HepG2 (cell line): ENCODE results near the gene ITCH. TPM values are rescaled to one million over a fixed set of nuclear protein-coding genes. Genes with fewer than 3 reads are reported as not detected.
"Not testable (repeated sequence)": the region's sequence is repeated elsewhere in the genome, so short reads cannot be mapped to it uniquely, and the experiment has no call there.

Experiments used
- ATAC-seq: fragments of 200-7000 bp; cut with Tn5 transposase; 3 replicates; pipeline ENCODE4 v1.9.1; 2020; ENCODE audit warnings: mild to moderate bottlenecking, moderate library complexity
- BruUV-seq: library from RNA; stranded (reverse); fragments of 400-500 nt; replicated peaks from 2 replicates; lab custom pipeline; 2021; lab: Mats Ljungman, UMichigan
- CTCF ChIA-PET: fragments of 300-600 bp; formaldehyde crosslinking; extraction: SDS; loops from one replicate; lab custom pipeline; 2021; ENCODE audit warnings: low total read pairs, inconsistent platforms, low intra/inter-chr PET ratio; lab: Yijun Ruan, JAX
- POLR2A ChIA-PET: fragments of 350-600 bp; sonication (Branson Sonifier 250); formaldehyde crosslinking; loops from one replicate; lab custom pipeline; 2020; ENCODE audit warnings: antibody characterized with exemption, inconsistent platforms; lab: Yijun Ruan, JAX
- DNase-seq: peaks from one replicate; pipeline ENCODE4 v3.0.0-alpha.2; 2015; ENCODE audit warnings: low spot score
- FAIRE-seq: peaks from 3 replicates; lab custom pipeline; 2011; peaks lifted over from hg19 to GRCh38; lab: Jason Lieb, UNC
- H2AFZ ChIP-seq: one replicate; pipeline ENCODE4 v1.6.1; 2011; ENCODE audit warnings: low read length, inconsistent platforms
- H3K27ac ChIP-seq: fragments of 300-600 bp; 3 replicates; pipeline ENCODE4 v1.8.0; 2011; ENCODE audit warnings: mixed run types, mild to moderate bottlenecking, mixed read lengths, low read length, inconsistent platforms; ENCODE audit not compliant: insufficient read depth; ENCODE audit errors: extremely low read length
- H3K27me3 ChIP-seq, 2 experiments: fragments of 200-600 bp in 1 of 2; 2 replicates in 1 of 2; 3 replicates in 1 of 2; pipeline versions ENCODE4 v1.6.0 to v1.8.0; 2011; ENCODE audit warnings: low read length in 2 of 2, mild to moderate bottlenecking in 2 of 2, moderate library complexity in 2 of 2, inconsistent platforms in 1 of 2; ENCODE audit not compliant: insufficient read depth in 2 of 2, control insufficient read depth in 1 of 2
- H3K36me3 ChIP-seq, 2 experiments: fragments of 200-600 bp in 1 of 2; replicated peaks in 1 of 2; 2 replicates in 1 of 2; 3 replicates in 1 of 2; pipeline versions ENCODE4 v1.5.1 to v1.8.0; 2011; ENCODE audit warnings: low read length in 2 of 2, inconsistent platforms in 1 of 2; ENCODE audit not compliant: insufficient read depth in 2 of 2, control insufficient read depth in 1 of 2
- H3K4me1 ChIP-seq: 2 replicates; pipeline ENCODE4 v1.5.1; 2012; ENCODE audit warnings: low read length, inconsistent platforms; ENCODE audit not compliant: insufficient read depth
- H3K4me2 ChIP-seq: 2 replicates; pipeline ENCODE4 v1.6.0; 2011; ENCODE audit warnings: low read depth, low read length, inconsistent platforms
- H3K4me3 ChIP-seq, 3 experiments: fragments of 200-600 bp in 1 of 3; sonication (generic), shearing (Covaris generic) in 1 of 3; replicated peaks in 1 of 3; 2 replicates each; pipeline ENCODE4 v1.5.1; 2011 to 2016; ENCODE audit warnings: low read length in 3 of 3, inconsistent platforms in 2 of 3, low read depth in 2 of 3, mild to moderate bottlenecking in 2 of 3, control low read depth in 1 of 3, mixed read lengths in 1 of 3; ENCODE audit not compliant: insufficient read depth in 1 of 3
- H3K79me2 ChIP-seq: one replicate; pipeline ENCODE4 v1.6.1; 2011; ENCODE audit warnings: low read length, inconsistent platforms; ENCODE audit not compliant: insufficient read depth
- H3K9ac ChIP-seq: 2 replicates; pipeline ENCODE4 v1.6.0; 2011; ENCODE audit warnings: mild to moderate bottlenecking, low read depth, low read length, inconsistent platforms; ENCODE audit not compliant: insufficient read depth
- H3K9me3 ChIP-seq: 2 replicates; pipeline ENCODE4 v1.5.1; 2012; ENCODE audit warnings: mild to moderate bottlenecking, low read length
- H4K20me1 ChIP-seq: 2 replicates; pipeline ENCODE4 v1.6.0; 2011; ENCODE audit warnings: inconsistent platforms, mild to moderate bottlenecking, low read length, moderate library complexity; ENCODE audit not compliant: insufficient read depth
- CCDC6 ChIP-seq: sonication (generic); formaldehyde crosslinking; IDR thresholded peaks from 2 replicates; pipeline ENCODE4 v1.8.1; 2022; ENCODE audit warnings: mild to moderate bottlenecking, missing genetic modification reagents, moderate library complexity
- MAFG ChIP-seq: sonication (generic); formaldehyde crosslinking; IDR thresholded peaks from 2 replicates; pipeline ENCODE4 v1.5.1; 2020; ENCODE audit warnings: mild to moderate bottlenecking, missing genetic modification reagents
- NR2F6 ChIP-seq, 2 experiments: IDR thresholded peaks; 2 replicates each; pipeline ENCODE4 v1.6.1; 2016; ENCODE audit warnings: antibody characterized with exemption in 1 of 2, mild to moderate bottlenecking in 1 of 2
- RARA ChIP-seq: IDR thresholded peaks from 2 replicates; pipeline ENCODE4 v1.6.1; 2016; ENCODE audit warnings: missing genetic modification reagents, missing compliant biosample characterization
- ZFX ChIP-seq: sonication (generic); formaldehyde crosslinking; IDR thresholded peaks from 2 replicates; pipeline ENCODE4 v1.4.0; 2020; ENCODE audit warnings: mild to moderate bottlenecking, low read depth, missing genetic modification reagents, moderate library complexity
- ZNF225 ChIP-seq: sonication (generic); formaldehyde crosslinking; IDR thresholded peaks from 2 replicates; pipeline ENCODE4 v1.4.0; 2020; ENCODE audit warnings: mild to moderate bottlenecking, missing genetic modification reagents
- ZNF44 ChIP-seq: sonication (generic); formaldehyde crosslinking; IDR thresholded peaks from 2 replicates; pipeline ENCODE4 v1.5.1; 2020; ENCODE audit warnings: mild to moderate bottlenecking, missing genetic modification reagents
- ZNF543 ChIP-seq: sonication (generic); formaldehyde crosslinking; IDR thresholded peaks from 2 replicates; pipeline ENCODE4 v1.4.0; 2020; ENCODE audit warnings: mild to moderate bottlenecking, missing genetic modification reagents
- ZNF558 ChIP-seq: sonication (generic); formaldehyde crosslinking; IDR thresholded peaks from 2 replicates; pipeline ENCODE4 v1.9.0; 2022; ENCODE audit warnings: mild to moderate bottlenecking, missing genetic modification reagents, borderline replicate concordance
- WGBS: methylation state at CpG from one replicate; pipeline ENCODE4 v1.1.6; 2017; ENCODE audit warnings: low lambda C conversion rate; 5-methylcytosine and 5-hydroxymethylcytosine counted together
- in situ Hi-C: cut with HindIII; loops from 2 replicates; pipeline ENCODE4 v1.10.0; 2017; ENCODE audit warnings: low pct_unique_long_range_greater_than_20kb; ENCODE audit not compliant: extremely low pct_ligation_motif_present
- intact Hi-C: fragments of 100-400 bp; cut with micrococcal nuclease; formaldehyde crosslinking; loops from one replicate; pipeline ENCODE4 v1.10.0; 2022; ENCODE audit not compliant: unreplicated experiment
- polyA plus RNA-seq, 8 experiments: library from polyadenylated mRNA; depleted of rRNA in 3 of 8; stranded (reverse) in 7 of 8; unstranded in 1 of 8; fragments of >200 nt; fragmentation: Illumina TruSeq in 4 of 8; extraction: Trizol in 4 of 8; gene quantifications; 2 replicates each; pipeline versions ENCODE4 v1.2.1 to v1.2.3, GENCODE V29; 2011 to 2016; ENCODE audit warnings: low read depth in 4 of 8, missing spikeins in 1 of 8, mixed read lengths in 1 of 8; ENCODE audit not compliant: insufficient read depth in 1 of 8
- total RNA-seq, 5 experiments: library from RNA; depleted of rRNA; stranded (reverse); fragments of >200 nt; fragmentation: Illumina TruSeq; extraction: Trizol; gene quantifications; 2 replicates each; pipeline ENCODE4 v1.2.3, GENCODE V29; 2016; ENCODE audit warnings: low read depth in 1 of 5
- TF ChIP-seq, protein P1 (sequence below): sonication (generic); IDR thresholded peaks from 2 replicates; pipeline ENCODE4 v1.6.1; 2016; ENCODE audit warnings: low read depth, borderline replicate concordance
- TF ChIP-seq, protein P2 (sequence below): sonication (generic); formaldehyde crosslinking; conservative IDR thresholded peaks from 2 replicates; pipeline ENCODE4 v1.8.0; 2022; ENCODE audit warnings: missing genetic modification reagents
- TF ChIP-seq, protein P3 (sequence below): IDR thresholded peaks from 2 replicates; pipeline ENCODE4 v1.6.1; 2018; ENCODE audit warnings: missing genetic modification reagents
- TF ChIP-seq, protein P4 (sequence below): sonication (generic); formaldehyde crosslinking; IDR thresholded peaks from 2 replicates; pipeline ENCODE4 v1.8.1; 2023; ENCODE audit warnings: mild to moderate bottlenecking, missing genetic modification reagents, borderline replicate concordance

The ITCH gene
- total and polyA plus RNA-seq, 2 of the 13 experiments (the other 11 are each of a cell fraction or from before 2014, with no cell fraction given) = 20.5 to 112 TPM

DNA sequence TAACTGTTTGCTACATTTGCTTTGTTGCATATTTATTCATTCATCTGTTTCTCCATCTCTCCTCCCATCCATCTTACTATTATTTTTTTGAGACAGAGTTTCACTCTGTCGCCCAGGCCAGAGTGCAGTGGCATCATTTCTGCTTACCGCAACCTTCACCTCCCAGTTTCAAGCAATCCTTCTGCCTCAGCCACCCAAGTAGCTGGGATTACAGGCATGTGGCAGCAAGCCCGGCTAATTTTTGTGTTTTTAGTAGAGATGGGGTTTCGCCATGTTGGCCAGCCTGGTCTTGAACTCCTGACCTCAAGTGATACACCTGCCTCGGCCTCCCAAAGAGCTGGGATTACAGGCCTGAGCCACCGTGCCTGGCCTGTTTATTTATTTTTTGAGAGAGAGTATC is 9.6 kb upstream of the ITCH start:
- intact Hi-C loops; H3K27ac ChIP-seq; H3K27me3 ChIP-seq; in situ Hi-C loops; H3K9ac ChIP-seq; H3K36me3 ChIP-seq; H3K4me3 ChIP-seq; DNase-seq; H4K20me1 ChIP-seq; H2AFZ ChIP-seq; BruUV-seq; ATAC-seq; FAIRE-seq; H3K9me3 ChIP-seq; H3K79me2 ChIP-seq; CTCF ChIA-PET; TF ChIP-seq NR2F6 (CRISPR knock-in tag; IDR thresholded peaks at IDR 0.05): not testable (repeated sequence)
- WGBS = 38% methylated on average over 6 of the region's 6 CpGs
- POLR2A ChIA-PET = interaction anchor here (0.8 to 1.1 kb wide), 3 partner anchors 9 to 41 kb away, joined by 3 to 12 read pairs (median 4); partner anchors contain the start of gene ITCH
- H3K4me1 ChIP-seq = peaks cover 48% of the 10 kb centered on the region
- TF ChIP-seq ZNF44 (0 out of 2 replicates have a peak, but pooled peaks have one; percentile 58), ZNF558 (CRISPR knock-in tag) (0 out of 2 replicates have a peak, but pooled peaks have one; percentile 27), NR2F6 (IDR thresholded peaks at IDR 0.05) (0 out of 2 replicates have a peak, but pooled peaks have one; percentile 6), ZNF543 (0 out of 2 replicates have a peak, but pooled peaks have one; percentile 41), ZFX (CRISPR knock-in tag) (0 out of 2 replicates have a peak, but pooled peaks have one; percentile 16)
- TF ChIP-seq, protein P1, sequence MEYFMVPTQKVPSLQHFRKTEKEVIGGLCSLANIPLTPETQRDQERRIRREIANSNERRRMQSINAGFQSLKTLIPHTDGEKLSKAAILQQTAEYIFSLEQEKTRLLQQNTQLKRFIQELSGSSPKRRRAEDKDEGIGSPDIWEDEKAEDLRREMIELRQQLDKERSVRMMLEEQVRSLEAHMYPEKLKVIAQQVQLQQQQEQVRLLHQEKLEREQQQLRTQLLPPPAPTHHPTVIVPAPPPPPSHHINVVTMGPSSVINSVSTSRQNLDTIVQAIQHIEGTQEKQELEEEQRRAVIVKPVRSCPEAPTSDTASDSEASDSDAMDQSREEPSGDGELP = 0 out of 2 replicates have a peak, but pooled peaks have one; percentile 4
- H3K4me2 ChIP-seq = peak overlapping the region; percentile 5; the same call in 1 of the 2 replicates

DNA sequence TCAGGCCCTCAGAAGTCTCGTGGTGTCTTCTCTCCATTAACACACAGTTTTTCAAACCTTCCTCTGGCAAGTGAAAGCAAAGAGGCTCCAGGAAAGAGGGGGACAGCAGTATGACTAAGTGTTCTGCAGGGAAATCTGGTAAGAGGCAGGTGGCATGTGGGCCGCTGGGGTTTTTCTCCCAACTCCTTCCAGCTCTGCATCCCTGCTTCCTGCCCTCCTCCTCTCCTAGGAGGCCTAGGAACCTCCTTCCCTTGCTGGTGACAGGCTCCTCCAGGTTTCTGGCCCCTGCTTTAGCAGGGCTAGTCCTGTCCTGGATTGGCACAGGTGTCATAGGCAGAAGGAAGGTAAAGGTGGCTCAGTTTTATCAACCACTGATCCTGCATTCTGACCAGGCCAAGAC is 7.6 kb upstream of the ITCH start:
- peak; percentile 42 for FAIRE-seq
- H3K27me3 ChIP-seq = peaks cover 0 to 1% of the 10 kb centered on the region in 2 experiments; a peak in 1 of 5 replicates
- H3K79me2 ChIP-seq = no peaks in the 10 kb centered on the region
- BruUV-seq = no TSS peak
- no peak overlapping the region; a peak in 1 of 6 replicates for H3K4me3 ChIP-seq
- intact Hi-C loops (no loop called here), in situ Hi-C loops (no loop called here)
- no peaks in the 10 kb centered on the region for H3K9me3 ChIP-seq
- ChIA-PET CTCF (no interaction called here), POLR2A (no interaction called here)
- 14% methylated on average over 2 of the region's 2 CpGs for WGBS
- H3K27ac ChIP-seq = no peak overlapping the region
- H3K4me1 ChIP-seq = peaks cover 30% of the 10 kb centered on the region
- H3K36me3 ChIP-seq = no peaks in the 10 kb centered on the region
- ATAC-seq = peak; percentile 52
- peak overlapping the region; percentile 33 for H3K4me2 ChIP-seq
- no peak for DNase-seq
- no peak overlapping the region for H3K9ac ChIP-seq
- no peaks in the 10 kb centered on the region for H4K20me1 ChIP-seq
- peak overlapping the region; percentile 47 for H2AFZ ChIP-seq
- TF ChIP-seq, protein P2, sequence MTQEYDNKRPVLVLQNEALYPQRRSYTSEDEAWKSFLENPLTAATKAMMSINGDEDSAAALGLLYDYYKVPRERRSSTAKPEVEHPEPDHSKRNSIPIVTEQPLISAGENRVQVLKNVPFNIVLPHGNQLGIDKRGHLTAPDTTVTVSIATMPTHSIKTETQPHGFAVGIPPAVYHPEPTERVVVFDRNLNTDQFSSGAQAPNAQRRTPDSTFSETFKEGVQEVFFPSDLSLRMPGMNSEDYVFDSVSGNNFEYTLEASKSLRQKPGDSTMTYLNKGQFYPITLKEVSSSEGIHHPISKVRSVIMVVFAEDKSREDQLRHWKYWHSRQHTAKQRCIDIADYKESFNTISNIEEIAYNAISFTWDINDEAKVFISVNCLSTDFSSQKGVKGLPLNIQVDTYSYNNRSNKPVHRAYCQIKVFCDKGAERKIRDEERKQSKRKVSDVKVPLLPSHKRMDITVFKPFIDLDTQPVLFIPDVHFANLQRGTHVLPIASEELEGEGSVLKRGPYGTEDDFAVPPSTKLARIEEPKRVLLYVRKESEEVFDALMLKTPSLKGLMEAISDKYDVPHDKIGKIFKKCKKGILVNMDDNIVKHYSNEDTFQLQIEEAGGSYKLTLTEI = no peak
- 0 out of 2 replicates have a peak, but pooled peaks have one; percentile 56 for TF ChIP-seq ZNF225 (CRISPR knock-in tag)
- TF ChIP-seq RARA (CRISPR knock-in tag) = no peak
- TF ChIP-seq, protein P3, sequence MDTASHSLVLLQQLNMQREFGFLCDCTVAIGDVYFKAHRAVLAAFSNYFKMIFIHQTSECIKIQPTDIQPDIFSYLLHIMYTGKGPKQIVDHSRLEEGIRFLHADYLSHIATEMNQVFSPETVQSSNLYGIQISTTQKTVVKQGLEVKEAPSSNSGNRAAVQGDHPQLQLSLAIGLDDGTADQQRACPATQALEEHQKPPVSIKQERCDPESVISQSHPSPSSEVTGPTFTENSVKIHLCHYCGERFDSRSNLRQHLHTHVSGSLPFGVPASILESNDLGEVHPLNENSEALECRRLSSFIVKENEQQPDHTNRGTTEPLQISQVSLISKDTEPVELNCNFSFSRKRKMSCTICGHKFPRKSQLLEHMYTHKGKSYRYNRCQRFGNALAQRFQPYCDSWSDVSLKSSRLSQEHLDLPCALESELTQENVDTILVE = no peak
- no peak for TF ChIP-seq MAFG
- TF ChIP-seq CCDC6 (CRISPR knock-in tag) = no peak
- TF ChIP-seq, protein P4, sequence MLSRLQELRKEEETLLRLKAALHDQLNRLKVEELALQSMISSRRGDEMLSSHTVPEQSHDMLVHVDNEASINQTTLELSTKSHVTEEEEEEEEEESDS (CRISPR knock-in tag) = no peak
